Measurements from ENCODE around the gene NANOS1. TPM values are rescaled to one million over a fixed set of nuclear protein-coding genes. Genes with fewer than 3 reads are reported as not detected.

The NANOS1 gene
- total and polyA plus RNA-seq, 2 experiments from 2014 or later: 3.8 to 6.2 TPM

Small RNAs within 50 kb of the gene (small RNA-seq; reads per million reads assigned to genes)
- not detected for gene RF00413
- gene SNORA19: not detected

Other genes with a start within 250 kb of the NANOS1 start
- 93.7 and 97.2 TPM in 2 replicates for gene EIF3A, start 51.1 kb downstream of the NANOS1 start, total RNA-seq
- gene EIF3A, start 51.1 kb downstream of the NANOS1 start, polyA plus RNA-seq: 53.2 and 56.6 TPM in 2 replicates
- 94.7 and 106 TPM in 2 replicates for gene DENND10, start 74.4 kb downstream of the NANOS1 start, total RNA-seq
- 64.4 and 75.3 TPM in 2 replicates for gene DENND10, start 74.4 kb downstream of the NANOS1 start, polyA plus RNA-seq
- 22.8 and 27.2 TPM in 2 replicates for gene SFXN4, start 136.0 kb downstream of the NANOS1 start, total RNA-seq
- gene SFXN4, start 136.0 kb downstream of the NANOS1 start, polyA plus RNA-seq: 40.3 and 41.5 TPM in 2 replicates
- gene PRDX3, start 149.1 kb downstream of the NANOS1 start, total RNA-seq: 326 and 333 TPM in 2 replicates
- 282 and 294 TPM in 2 replicates for gene PRDX3, start 149.1 kb downstream of the NANOS1 start, polyA plus RNA-seq
- 19.9 and 20.5 TPM in 2 replicates for gene GRK5, start 177.9 kb downstream of the NANOS1 start, total RNA-seq
- gene GRK5, start 177.9 kb downstream of the NANOS1 start, polyA plus RNA-seq: 7.6 and 8.7 TPM in 2 replicates